SK-N-SH treated with all-trans-retinoic acid at 6 μM for 48 hours (cell line): ENCODE data around the gene MDH1B.

ENCODE experiments used
- CREB5 ChIP-seq: fragments of 250-450 bp; sonication (Bioruptor Pico); IDR thresholded peaks from 2 replicates; pipeline ENCODE4 v1.5.1; 2020; ENCODE audit warnings: low read depth, mild to moderate bottlenecking, moderate library complexity
- PATZ1 ChIP-seq: fragments of 250-450 bp; sonication (Bioruptor Pico); IDR thresholded peaks from 2 replicates; pipeline ENCODE4 v1.8.0; 2020; ENCODE audit warnings: mild to moderate bottlenecking, moderate library complexity, borderline replicate concordance
- PPARA ChIP-seq: fragments of 250-450 bp; sonication (Bioruptor Pico); IDR thresholded peaks from 2 replicates; pipeline ENCODE4 v1.5.0; 2020; ENCODE audit warnings: mild to moderate bottlenecking, borderline replicate concordance
- ZNF70 ChIP-seq: fragments of 450-650 bp; formaldehyde crosslinking; IDR thresholded peaks from 2 replicates; pipeline ENCODE4 v1.5.0; 2020; ENCODE audit warnings: mild to moderate bottlenecking, moderate library complexity
- ZNF8 ChIP-seq: fragments of 450-650 bp; formaldehyde crosslinking; IDR thresholded peaks from 2 replicates; pipeline ENCODE4 v1.5.0; 2020; ENCODE audit warnings: mild to moderate bottlenecking, moderate library complexity

GRCh38 chr2:206688990-206689389 lies 76.1 kb downstream of the MDH1B start:
- TF ChIP-seq CREB5 (CRISPR knock-in tag) (no peak), PPARA (CRISPR knock-in tag) (no peak), PATZ1 (no peak), ZNF8 (no peak), ZNF70 (CRISPR knock-in tag) (no peak)
